Liver (tissue), 9 donors: Measurements from ENCODE around the gene MCTP1. TPM values are rescaled to one million over a fixed set of nuclear protein-coding genes. Genes with fewer than 3 reads are reported as not detected.

Experiments
- DNase-seq: peaks from one replicate; pipeline ENCODE4 v3.0.0-alpha.2; 2017; ENCODE audit warnings: low spot score
- H3K27ac ChIP-seq, 2 donors: one replicate each; pipeline ENCODE4 v1.7.0; 2013; ENCODE audit warnings: inconsistent platforms in 2 of 2, low read length in 2 of 2, control low read depth in 1 of 2, low read depth in 1 of 2, mild to moderate bottlenecking in 1 of 2
- H3K27me3 ChIP-seq, 4 donors: one replicate each; pipeline versions ENCODE4 v1.6.1 to v1.7.0; 2013; ENCODE audit warnings: low read length in 3 of 4, inconsistent platforms in 1 of 4, mild to moderate bottlenecking in 1 of 4, moderate library complexity in 1 of 4; ENCODE audit not compliant: control insufficient read depth in 4 of 4, insufficient read depth in 4 of 4
- H3K36me3 ChIP-seq, 4 donors: one replicate each; pipeline versions ENCODE4 v1.6.1 to v1.7.0; 2013; ENCODE audit warnings: low read length in 3 of 4, mild to moderate bottlenecking in 3 of 4, low read depth in 1 of 4, moderate library complexity in 1 of 4; ENCODE audit not compliant: control insufficient read depth in 4 of 4, insufficient read depth in 3 of 4
- H3K4me1 ChIP-seq, 4 donors: one replicate each; pipeline versions ENCODE4 v1.6.1 to v1.7.0; 2013; ENCODE audit warnings: low read length in 3 of 4, mild to moderate bottlenecking in 3 of 4, moderate library complexity in 1 of 4; ENCODE audit not compliant: control insufficient read depth in 4 of 4, insufficient read depth in 4 of 4
- H3K4me3 ChIP-seq, 3 donors: one replicate each; pipeline versions ENCODE4 v1.6.1 to v1.7.0; 2013; ENCODE audit warnings: low read length in 3 of 3, control low read depth in 1 of 3, low read depth in 1 of 3, mild to moderate bottlenecking in 1 of 3
- H3K9ac ChIP-seq, 2 donors: one replicate each; pipeline ENCODE4 v1.7.0; 2013; ENCODE audit warnings: low read length in 2 of 2, mild to moderate bottlenecking in 2 of 2, moderate library complexity in 2 of 2, control low read depth in 1 of 2, low read depth in 1 of 2
- H3K9me3 ChIP-seq, 4 donors: one replicate each; pipeline versions ENCODE4 v1.6.1 to v1.7.0; 2013; ENCODE audit warnings: low read length in 3 of 4; ENCODE audit not compliant: control insufficient read depth in 4 of 4
- EGR1 ChIP-seq, 2 donors: IDR thresholded peaks; 2 replicates each; pipeline ENCODE4 v1.6.1; 2016 to 2018; ENCODE audit warnings: antibody characterized with exemption in 2 of 2, low read depth in 2 of 2
- FOXA1 ChIP-seq: IDR thresholded peaks from 2 replicates; pipeline ENCODE4 v1.6.1; 2016; ENCODE audit warnings: antibody characterized with exemption
- FOXA2 ChIP-seq: IDR thresholded peaks from 2 replicates; pipeline ENCODE4 v1.6.1; 2016; ENCODE audit warnings: antibody characterized with exemption
- GABPA ChIP-seq, 2 donors: IDR thresholded peaks in 1 of 2; conservative IDR thresholded peaks in 1 of 2; 2 replicates each; pipeline ENCODE4 v1.6.1; 2016; ENCODE audit warnings: antibody characterized with exemption in 2 of 2, mild to moderate bottlenecking in 1 of 2, moderate library complexity in 1 of 2
- HNF4A ChIP-seq, 2 donors: conservative IDR thresholded peaks; 2 replicates each; pipeline ENCODE4 v1.6.1; 2016; ENCODE audit warnings: antibody characterized with exemption in 2 of 2, mild to moderate bottlenecking in 2 of 2
- HNF4G ChIP-seq: IDR thresholded peaks from 2 replicates; pipeline ENCODE4 v1.6.1; 2016; ENCODE audit warnings: antibody characterized with exemption
- JUND ChIP-seq, 2 donors: IDR thresholded peaks; 2 replicates each; pipeline ENCODE4 v1.6.1; 2016; ENCODE audit warnings: antibody characterized with exemption in 2 of 2
- NR2F2 ChIP-seq: IDR thresholded peaks from 2 replicates; pipeline ENCODE4 v1.6.1; 2016; ENCODE audit warnings: antibody characterized with exemption
- RAD21 ChIP-seq, 2 donors: IDR thresholded peaks; 2 replicates each; pipeline ENCODE4 v1.6.1; 2016; ENCODE audit warnings: antibody characterized with exemption in 2 of 2, mild to moderate bottlenecking in 2 of 2
- RXRA ChIP-seq, 2 donors: IDR thresholded peaks; 2 replicates each; pipeline ENCODE4 v1.6.1; 2017 to 2018; ENCODE audit warnings: antibody characterized with exemption in 2 of 2, mild to moderate bottlenecking in 1 of 2
- SP1 ChIP-seq: IDR thresholded peaks from 2 replicates; pipeline ENCODE4 v1.6.1; 2018; ENCODE audit warnings: antibody characterized with exemption, mild to moderate bottlenecking
- TAF1 ChIP-seq: conservative IDR thresholded peaks from 2 replicates; pipeline ENCODE4 v1.6.1; 2016; ENCODE audit warnings: antibody characterized with exemption, mild to moderate bottlenecking
- YY1 ChIP-seq: IDR thresholded peaks from 2 replicates; pipeline ENCODE4 v1.6.1; 2016; ENCODE audit warnings: antibody characterized with exemption, mild to moderate bottlenecking
- WGBS: extraction: QIAGEN DNeasy Blood & Tissue Kit; methylation state at CpG from one replicate; pipeline ENCODE4 v1.1.7; 2013; 5-methylcytosine and 5-hydroxymethylcytosine counted together
- polyA plus RNA-seq, 2 donors: library from polyadenylated mRNA; stranded (reverse) in 1 of 2; unstranded in 1 of 2; fragments of 200-250 nt in 1 of 2; fragments of >200 nt in 1 of 2; fragmentation: Nextera tagmentation in 1 of 2; extraction: Ambion mirVana in 1 of 2; gene quantifications; one replicate each; pipeline versions ENCODE4 v1.2.1 to v1.2.3, GENCODE V29; 2013 to 2015
- total RNA-seq, 2 donors: library from RNA; depleted of rRNA; stranded (reverse); fragments of >200 nt; gene quantifications; one replicate each; pipeline ENCODE4 v1.2.3, GENCODE V29; 2014
- TF ChIP-seq, protein P1 (sequence below): IDR thresholded peaks from 2 replicates; pipeline ENCODE4 v1.6.1; 2016; ENCODE audit warnings: antibody characterized with exemption
- TF ChIP-seq, protein P2 (sequence below): fragments of 150-350 bp; IDR thresholded peaks from 2 replicates; pipeline ENCODE4 v1.5.1; 2017; ENCODE audit warnings: improper control_type of control experiment, low read depth, low read length; ENCODE audit not compliant: missing input control
- TF ChIP-seq, protein P3 (sequence below): IDR thresholded peaks from 2 replicates; pipeline ENCODE4 v1.6.1; 2016; ENCODE audit warnings: antibody characterized with exemption
- TF ChIP-seq, protein P4 (sequence below): IDR thresholded peaks from 2 replicates; pipeline ENCODE4 v1.6.1; 2016; ENCODE audit warnings: antibody characterized with exemption
- TF ChIP-seq, protein P5 (sequence below): IDR thresholded peaks from 2 replicates; pipeline ENCODE4 v1.6.1; 2016; ENCODE audit warnings: antibody characterized with exemption, mild to moderate bottlenecking
- donor health status: healthy.
- donor health status: healthy.
- donor health status: healthy.
- donor health status: healthy.
- donor health status: healthy.

The MCTP1 gene
- total and polyA plus RNA-seq, 4 donors = 0.67 to 7.6 (median 4.3) TPM

DNA sequence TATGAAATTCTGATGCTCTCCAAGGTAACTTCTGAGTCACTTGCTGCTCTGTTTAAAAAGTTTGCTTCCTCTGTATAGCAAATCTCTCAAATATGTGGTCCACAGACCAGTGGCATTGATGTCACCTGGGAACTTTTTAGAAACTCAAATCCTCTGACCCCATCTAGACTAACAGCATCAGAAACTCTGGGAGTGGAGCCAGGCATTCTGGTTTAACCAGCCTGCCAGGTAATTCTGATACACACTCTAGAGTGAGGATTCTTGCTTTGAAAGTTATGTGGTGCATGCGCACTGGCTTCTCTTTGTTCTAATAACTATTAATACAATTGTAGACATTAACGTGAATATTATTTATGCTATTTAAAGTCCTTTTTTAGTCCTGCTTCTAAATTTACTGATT lies 368.3 kb downstream of the MCTP1 start:
- TF ChIP-seq, protein P1, sequence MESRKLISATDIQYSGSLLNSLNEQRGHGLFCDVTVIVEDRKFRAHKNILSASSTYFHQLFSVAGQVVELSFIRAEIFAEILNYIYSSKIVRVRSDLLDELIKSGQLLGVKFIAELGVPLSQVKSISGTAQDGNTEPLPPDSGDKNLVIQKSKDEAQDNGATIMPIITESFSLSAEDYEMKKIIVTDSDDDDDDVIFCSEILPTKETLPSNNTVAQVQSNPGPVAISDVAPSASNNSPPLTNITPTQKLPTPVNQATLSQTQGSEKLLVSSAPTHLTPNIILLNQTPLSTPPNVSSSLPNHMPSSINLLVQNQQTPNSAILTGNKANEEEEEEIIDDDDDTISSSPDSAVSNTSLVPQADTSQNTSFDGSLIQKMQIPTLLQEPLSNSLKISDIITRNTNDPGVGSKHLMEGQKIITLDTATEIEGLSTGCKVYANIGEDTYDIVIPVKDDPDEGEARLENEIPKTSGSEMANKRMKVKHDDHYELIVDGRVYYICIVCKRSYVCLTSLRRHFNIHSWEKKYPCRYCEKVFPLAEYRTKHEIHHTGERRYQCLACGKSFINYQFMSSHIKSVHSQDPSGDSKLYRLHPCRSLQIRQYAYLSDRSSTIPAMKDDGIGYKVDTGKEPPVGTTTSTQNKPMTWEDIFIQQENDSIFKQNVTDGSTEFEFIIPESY = no peak
- no peak for TF ChIP-seq TAF1
- TF ChIP-seq, protein P2, sequence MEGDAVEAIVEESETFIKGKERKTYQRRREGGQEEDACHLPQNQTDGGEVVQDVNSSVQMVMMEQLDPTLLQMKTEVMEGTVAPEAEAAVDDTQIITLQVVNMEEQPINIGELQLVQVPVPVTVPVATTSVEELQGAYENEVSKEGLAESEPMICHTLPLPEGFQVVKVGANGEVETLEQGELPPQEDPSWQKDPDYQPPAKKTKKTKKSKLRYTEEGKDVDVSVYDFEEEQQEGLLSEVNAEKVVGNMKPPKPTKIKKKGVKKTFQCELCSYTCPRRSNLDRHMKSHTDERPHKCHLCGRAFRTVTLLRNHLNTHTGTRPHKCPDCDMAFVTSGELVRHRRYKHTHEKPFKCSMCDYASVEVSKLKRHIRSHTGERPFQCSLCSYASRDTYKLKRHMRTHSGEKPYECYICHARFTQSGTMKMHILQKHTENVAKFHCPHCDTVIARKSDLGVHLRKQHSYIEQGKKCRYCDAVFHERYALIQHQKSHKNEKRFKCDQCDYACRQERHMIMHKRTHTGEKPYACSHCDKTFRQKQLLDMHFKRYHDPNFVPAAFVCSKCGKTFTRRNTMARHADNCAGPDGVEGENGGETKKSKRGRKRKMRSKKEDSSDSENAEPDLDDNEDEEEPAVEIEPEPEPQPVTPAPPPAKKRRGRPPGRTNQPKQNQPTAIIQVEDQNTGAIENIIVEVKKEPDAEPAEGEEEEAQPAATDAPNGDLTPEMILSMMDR = no peak
- TF ChIP-seq GABPA (IDR thresholded peaks at IDR 0.05 in 1 of 2, conservative IDR thresholded peaks at IDR 0.05 in 1 of 2) = no peak
- no peak for TF ChIP-seq YY1
- TF ChIP-seq SP1 = no peak
- TF ChIP-seq NR2F2 = no peak
- DNase-seq = no peak
- Histone ChIP-seq H3K27ac (no peak overlapping the region), H3K9me3 (no peaks in the 10 kb centered on the region), H3K9ac (no peak overlapping the region), H3K4me1 (no peaks in the 10 kb centered on the region), H3K36me3 (no peaks in the 10 kb centered on the region), H3K4me3 (no peak overlapping the region), H3K27me3 (no peaks in the 10 kb centered on the region)
- WGBS = 85% methylated on average over 2 of the region's 2 CpGs

DNA sequence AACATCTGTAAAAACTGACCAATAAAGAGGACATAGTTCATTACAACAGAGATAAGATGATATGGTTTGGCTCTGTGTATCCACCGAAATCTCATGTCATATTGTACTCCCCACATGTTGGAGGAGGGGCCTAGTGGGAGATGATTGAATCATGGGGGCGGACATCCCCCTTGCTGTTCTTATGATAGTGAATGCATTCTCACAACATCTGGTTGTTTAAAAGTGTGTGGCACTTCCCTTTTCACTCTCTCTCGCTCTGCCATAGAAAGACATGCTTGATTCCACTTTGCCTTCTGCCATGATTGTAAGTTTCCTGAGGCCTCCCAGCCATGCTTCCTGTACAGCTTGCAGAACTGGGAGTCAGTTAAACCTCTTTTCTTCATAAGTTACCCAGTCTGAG lies 373.6 kb downstream of the MCTP1 start:
- Histone ChIP-seq H3K4me1 (no peaks in the 10 kb centered on the region), H3K9ac (no peak overlapping the region), H3K36me3 (no peaks in the 10 kb centered on the region), H3K27me3 (no peaks in the 10 kb centered on the region), H3K9me3 (no peaks in the 10 kb centered on the region), H3K27ac (no peak overlapping the region), H3K4me3 (no peak overlapping the region)
- WGBS = 83% methylated on average over 3 of the region's 3 CpGs
- TF ChIP-seq FOXA2 = no peak
- TF ChIP-seq YY1 = no peak
- TF ChIP-seq, protein P1 = no peak
- TF ChIP-seq, protein P2 = no peak
- TF ChIP-seq HNF4A (conservative IDR thresholded peaks at IDR 0.05) = no peak
- TF ChIP-seq FOXA1 = no peak
- TF ChIP-seq JUND (IDR thresholded peaks at IDR 0.05) = no peak
- TF ChIP-seq, protein P3, sequence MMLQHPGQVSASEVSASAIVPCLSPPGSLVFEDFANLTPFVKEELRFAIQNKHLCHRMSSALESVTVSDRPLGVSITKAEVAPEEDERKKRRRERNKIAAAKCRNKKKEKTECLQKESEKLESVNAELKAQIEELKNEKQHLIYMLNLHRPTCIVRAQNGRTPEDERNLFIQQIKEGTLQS = no peak
- no peak for TF ChIP-seq TAF1
- TF ChIP-seq, protein P4, sequence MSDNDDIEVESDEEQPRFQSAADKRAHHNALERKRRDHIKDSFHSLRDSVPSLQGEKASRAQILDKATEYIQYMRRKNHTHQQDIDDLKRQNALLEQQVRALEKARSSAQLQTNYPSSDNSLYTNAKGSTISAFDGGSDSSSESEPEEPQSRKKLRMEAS = no peak
- TF ChIP-seq, protein P5, sequence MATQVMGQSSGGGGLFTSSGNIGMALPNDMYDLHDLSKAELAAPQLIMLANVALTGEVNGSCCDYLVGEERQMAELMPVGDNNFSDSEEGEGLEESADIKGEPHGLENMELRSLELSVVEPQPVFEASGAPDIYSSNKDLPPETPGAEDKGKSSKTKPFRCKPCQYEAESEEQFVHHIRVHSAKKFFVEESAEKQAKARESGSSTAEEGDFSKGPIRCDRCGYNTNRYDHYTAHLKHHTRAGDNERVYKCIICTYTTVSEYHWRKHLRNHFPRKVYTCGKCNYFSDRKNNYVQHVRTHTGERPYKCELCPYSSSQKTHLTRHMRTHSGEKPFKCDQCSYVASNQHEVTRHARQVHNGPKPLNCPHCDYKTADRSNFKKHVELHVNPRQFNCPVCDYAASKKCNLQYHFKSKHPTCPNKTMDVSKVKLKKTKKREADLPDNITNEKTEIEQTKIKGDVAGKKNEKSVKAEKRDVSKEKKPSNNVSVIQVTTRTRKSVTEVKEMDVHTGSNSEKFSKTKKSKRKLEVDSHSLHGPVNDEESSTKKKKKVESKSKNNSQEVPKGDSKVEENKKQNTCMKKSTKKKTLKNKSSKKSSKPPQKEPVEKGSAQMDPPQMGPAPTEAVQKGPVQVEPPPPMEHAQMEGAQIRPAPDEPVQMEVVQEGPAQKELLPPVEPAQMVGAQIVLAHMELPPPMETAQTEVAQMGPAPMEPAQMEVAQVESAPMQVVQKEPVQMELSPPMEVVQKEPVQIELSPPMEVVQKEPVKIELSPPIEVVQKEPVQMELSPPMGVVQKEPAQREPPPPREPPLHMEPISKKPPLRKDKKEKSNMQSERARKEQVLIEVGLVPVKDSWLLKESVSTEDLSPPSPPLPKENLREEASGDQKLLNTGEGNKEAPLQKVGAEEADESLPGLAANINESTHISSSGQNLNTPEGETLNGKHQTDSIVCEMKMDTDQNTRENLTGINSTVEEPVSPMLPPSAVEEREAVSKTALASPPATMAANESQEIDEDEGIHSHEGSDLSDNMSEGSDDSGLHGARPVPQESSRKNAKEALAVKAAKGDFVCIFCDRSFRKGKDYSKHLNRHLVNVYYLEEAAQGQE = no peak
- no peak for TF ChIP-seq HNF4G
- TF ChIP-seq GABPA (IDR thresholded peaks at IDR 0.05 in 1 of 2, conservative IDR thresholded peaks at IDR 0.05 in 1 of 2) = no peak
- TF ChIP-seq RAD21 (IDR thresholded peaks at IDR 0.05) = no peak
- TF ChIP-seq NR2F2 = no peak
- TF ChIP-seq RXRA (IDR thresholded peaks at IDR 0.05) = no peak
- no peak for TF ChIP-seq SP1
- no peak for TF ChIP-seq EGR1 (IDR thresholded peaks at IDR 0.05; ENCODE audit: low read depth in 2 of 2)
- no peak for DNase-seq
